AG09309 (cell line): Measurements from ENCODE around the gene GNG12.

Experiments
- DNase-seq: peaks from one replicate; pipeline ENCODE4 v3.0.0-alpha.2; 2010; ENCODE audit warnings: low read depth
- H3K4me3 ChIP-seq: 2 replicates; pipeline ENCODE4 v1.5.1; 2011; ENCODE audit warnings: mild to moderate bottlenecking, low read depth, low read length, moderate library complexity; ENCODE audit not compliant: control insufficient read depth
- TF ChIP-seq, protein P1 (sequence below): IDR thresholded peaks from 2 replicates; pipeline ENCODE4 v1.5.1; 2011; ENCODE audit warnings: mild to moderate bottlenecking, low read depth, low read length, inconsistent platforms; ENCODE audit not compliant: insufficient read depth, control insufficient read depth; ENCODE audit errors: missing control alignments

GNG12 gene

GRCh38 chr1:67691712-67692111 lies 141.6 kb downstream of the GNG12 start:
- H3K4me3 ChIP-seq, result no peak overlapping the region
- TF ChIP-seq, protein P1, sequence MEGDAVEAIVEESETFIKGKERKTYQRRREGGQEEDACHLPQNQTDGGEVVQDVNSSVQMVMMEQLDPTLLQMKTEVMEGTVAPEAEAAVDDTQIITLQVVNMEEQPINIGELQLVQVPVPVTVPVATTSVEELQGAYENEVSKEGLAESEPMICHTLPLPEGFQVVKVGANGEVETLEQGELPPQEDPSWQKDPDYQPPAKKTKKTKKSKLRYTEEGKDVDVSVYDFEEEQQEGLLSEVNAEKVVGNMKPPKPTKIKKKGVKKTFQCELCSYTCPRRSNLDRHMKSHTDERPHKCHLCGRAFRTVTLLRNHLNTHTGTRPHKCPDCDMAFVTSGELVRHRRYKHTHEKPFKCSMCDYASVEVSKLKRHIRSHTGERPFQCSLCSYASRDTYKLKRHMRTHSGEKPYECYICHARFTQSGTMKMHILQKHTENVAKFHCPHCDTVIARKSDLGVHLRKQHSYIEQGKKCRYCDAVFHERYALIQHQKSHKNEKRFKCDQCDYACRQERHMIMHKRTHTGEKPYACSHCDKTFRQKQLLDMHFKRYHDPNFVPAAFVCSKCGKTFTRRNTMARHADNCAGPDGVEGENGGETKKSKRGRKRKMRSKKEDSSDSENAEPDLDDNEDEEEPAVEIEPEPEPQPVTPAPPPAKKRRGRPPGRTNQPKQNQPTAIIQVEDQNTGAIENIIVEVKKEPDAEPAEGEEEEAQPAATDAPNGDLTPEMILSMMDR, result no peak
- no peak for DNase-seq

DNA sequence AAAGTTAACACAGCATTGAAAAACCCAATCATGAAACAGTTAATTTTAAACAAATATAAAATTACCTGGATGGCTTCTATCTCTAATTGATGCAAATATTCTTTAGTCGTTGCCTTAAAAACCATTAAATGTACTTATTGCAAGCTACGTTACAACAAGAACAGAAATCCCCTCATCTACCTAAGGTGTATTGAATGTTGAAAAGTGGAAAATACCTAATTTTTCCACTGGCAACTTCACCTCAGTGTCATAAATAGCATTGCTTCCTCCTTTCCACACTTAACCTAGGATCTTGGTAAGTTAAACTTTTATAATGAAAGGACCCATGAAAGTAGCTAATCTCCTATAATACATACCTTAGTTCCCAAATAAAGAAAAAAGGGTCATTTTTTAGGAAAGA lies 142.9 kb downstream of the GNG12 start:
- TF ChIP-seq, protein P1, result no peak
- no peak overlapping the region for H3K4me3 ChIP-seq
- no peak for DNase-seq

GRCh38 chr1:67690018-67690363 lies 143.3 kb downstream of the GNG12 start:
- DNase-seq, result no peak
- H3K4me3 ChIP-seq, result no peak overlapping the region
- TF ChIP-seq, protein P1, result no peak

DNA sequence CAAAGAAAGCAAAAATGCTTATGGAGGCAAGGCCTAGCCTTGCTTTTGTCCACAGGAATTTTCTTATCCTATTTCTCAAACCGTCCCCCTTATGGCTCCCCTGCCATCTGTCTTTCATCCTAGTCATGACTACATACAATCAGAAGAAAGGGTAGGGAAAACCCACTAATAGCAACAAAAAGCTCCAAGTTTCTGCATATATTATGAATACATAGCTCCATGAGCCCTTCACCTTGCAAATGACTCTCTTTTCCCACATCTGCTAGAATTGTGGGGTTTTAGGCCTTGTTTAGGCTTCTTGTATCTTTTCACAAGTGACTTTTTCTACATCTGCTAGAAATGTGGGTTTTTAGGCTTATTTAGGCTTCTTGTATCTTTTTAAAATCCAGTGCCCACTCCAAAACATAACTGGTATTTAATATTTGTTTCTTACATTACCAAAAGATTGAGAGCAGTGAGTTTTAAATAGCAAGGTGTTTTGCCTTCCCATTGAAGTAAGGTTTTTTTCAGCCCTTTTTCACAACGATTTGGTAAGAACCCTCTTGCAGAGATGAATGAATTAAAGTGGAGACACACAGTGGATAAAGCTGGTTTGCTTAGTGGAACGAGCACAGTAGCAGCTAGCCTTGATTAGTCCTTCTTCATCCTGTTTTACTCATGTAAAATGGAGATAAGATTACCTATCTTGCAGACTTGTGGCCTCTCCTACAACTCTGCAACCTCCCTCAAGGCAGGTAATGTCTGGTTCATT lies 143.8 kb downstream of the GNG12 start:
- H3K4me3 ChIP-seq, result no peak overlapping the region
- no peak for DNase-seq
- TF ChIP-seq, protein P1, result no peak

DNA sequence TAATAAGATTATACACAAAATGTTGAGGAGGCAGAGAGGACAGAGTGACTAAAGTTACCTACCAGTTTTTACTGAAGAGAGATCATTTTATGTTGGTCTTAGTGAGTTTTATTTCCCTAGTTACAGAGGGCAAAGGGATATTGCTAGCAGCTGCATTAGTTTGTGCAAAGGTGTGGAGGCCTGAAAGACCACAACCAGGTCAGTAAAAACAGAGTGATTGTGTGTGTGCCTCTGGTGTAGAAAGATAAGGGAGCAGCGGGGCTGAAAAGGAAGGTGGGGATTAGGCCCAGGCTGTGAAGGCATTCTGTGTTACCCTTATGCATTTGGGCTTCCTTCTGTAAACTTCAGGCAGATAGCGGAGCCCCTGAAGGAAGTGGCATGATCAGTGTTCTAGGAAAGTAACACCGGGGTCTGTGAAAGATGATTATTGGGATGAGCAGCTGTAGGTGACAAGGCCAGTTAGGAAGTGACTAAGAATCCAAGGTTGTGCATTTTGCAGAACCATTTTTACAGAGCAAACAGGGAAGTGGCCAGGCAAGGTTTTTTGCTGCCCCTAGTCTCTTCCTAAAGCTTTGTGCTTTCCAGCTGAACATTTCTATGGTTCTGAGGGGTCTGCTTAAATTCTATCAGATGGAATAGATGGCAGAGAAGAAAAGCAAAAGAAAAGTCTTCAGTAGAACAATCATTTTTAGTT lies 144.6 kb downstream of the GNG12 start:
- TF ChIP-seq, protein P1, result no peak
- DNase-seq, result no peak
- no peak overlapping the region for H3K4me3 ChIP-seq

DNA sequence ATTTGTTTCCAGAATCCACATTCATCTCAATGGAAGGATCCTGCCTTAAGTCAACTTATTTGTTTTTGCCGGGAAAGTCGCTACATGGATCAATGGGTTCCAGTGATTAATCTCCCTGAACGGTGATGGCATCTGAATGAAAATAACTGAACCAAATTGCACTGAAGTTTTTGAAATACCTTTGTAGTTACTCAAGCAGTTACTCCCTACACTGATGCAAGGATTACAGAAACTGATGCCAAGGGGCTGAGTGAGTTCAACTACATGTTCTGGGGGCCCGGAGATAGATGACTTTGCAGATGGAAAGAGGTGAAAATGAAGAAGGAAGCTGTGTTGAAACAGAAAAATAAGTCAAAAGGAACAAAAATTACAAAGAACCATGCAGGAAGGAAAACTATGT lies 145.6 kb downstream of the GNG12 start:
- no peak for DNase-seq
- TF ChIP-seq, protein P1, result no peak
- peak overlapping the region; percentile 98 for H3K4me3 ChIP-seq
